Memory B cell (primary cell): ENCODE data around the gene ASB13.

Source experiments
- ATAC-seq: fragments of 150-1000 bp; cut with Tn5 transposase; 2 replicates; pipeline ENCODE4 v1.10.0; 2021; ENCODE audit warnings: low read depth, mild to moderate bottlenecking, moderate library complexity
- DNase-seq, 2 donors: peaks; one replicate each; pipeline ENCODE4 v3.0.0; 2022; ENCODE audit warnings: low spot score in 2 of 2
- H3K27ac Mint-ChIP-seq: one replicate; pipeline ENCODE4 v1.8.0; 2022; ENCODE audit warnings: mild to moderate bottlenecking, moderate library complexity, mixed read lengths
- H3K27me3 Mint-ChIP-seq: one replicate; pipeline ENCODE4 v1.8.0; 2022; ENCODE audit warnings: mixed read lengths
- H3K36me3 Mint-ChIP-seq: one replicate; pipeline ENCODE4 v1.8.0; 2022; ENCODE audit warnings: mild to moderate bottlenecking, mixed read lengths
- H3K4me1 Mint-ChIP-seq: one replicate; pipeline ENCODE4 v1.8.0; 2022; ENCODE audit warnings: mixed read lengths
- H3K4me3 Mint-ChIP-seq: one replicate; pipeline ENCODE4 v1.8.0; 2022; ENCODE audit warnings: mild to moderate bottlenecking, moderate library complexity, mixed read lengths
- H3K9me3 Mint-ChIP-seq: one replicate; pipeline ENCODE4 v1.8.0; 2022; ENCODE audit warnings: mixed read lengths

Gene ASB13, protein sequence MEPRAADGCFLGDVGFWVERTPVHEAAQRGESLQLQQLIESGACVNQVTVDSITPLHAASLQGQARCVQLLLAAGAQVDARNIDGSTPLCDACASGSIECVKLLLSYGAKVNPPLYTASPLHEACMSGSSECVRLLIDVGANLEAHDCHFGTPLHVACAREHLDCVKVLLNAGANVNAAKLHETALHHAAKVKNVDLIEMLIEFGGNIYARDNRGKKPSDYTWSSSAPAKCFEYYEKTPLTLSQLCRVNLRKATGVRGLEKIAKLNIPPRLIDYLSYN

GRCh38 chr10:5666008-5666840 lies at the start of gene ASB13:
Gene ASB13, minus strand, starts transcription at chr10:5666595. Its CDS starts 44 bp downstream, at chr10:5666551.
- H3K4me3 Mint-ChIP-seq: peak within 1 kb of the TSS; percentile 90
- H3K9me3 Mint-ChIP-seq: no peaks in the 10 kb centered on the region

GRCh38 chr10:5711642-5712041 lies 45.2 kb upstream of the ASB13 start:
- Mint-ChIP-seq H3K4me1 (peaks cover 40% of the 10 kb centered on the region), H3K27me3 (no peaks in the 10 kb centered on the region), H3K36me3 (peaks cover 14% of the 10 kb centered on the region), H3K9me3 (no peaks in the 10 kb centered on the region), H3K4me3 (peak overlapping the region; percentile 70), H3K27ac (peak overlapping the region; percentile 28)
- ATAC-seq (no peak), DNase-seq (no peak)

More at GRCh38 chr10:5666008-5666840, at the start of gene ASB13:
- DNase-seq (no peak), ATAC-seq (peak; percentile 68)
- Mint-ChIP-seq H3K4me1 (peaks cover 15% of the 10 kb centered on the region), H3K27me3 (peaks cover 6% of the 10 kb centered on the region), H3K27ac (no peak within 1 kb of the TSS), H3K36me3 (no peaks in the 10 kb centered on the region)

GRCh38 chr10:5710859-5711258 lies 44.5 kb upstream of the ASB13 start:
- no peaks in the 10 kb centered on the region for H3K27me3 Mint-ChIP-seq
- H3K36me3 Mint-ChIP-seq: peaks cover 14% of the 10 kb centered on the region
- DNase-seq (no peak), ATAC-seq (peak; percentile 58)
- peaks cover 40% of the 10 kb centered on the region for H3K4me1 Mint-ChIP-seq
- peak overlapping the region; percentile 39 for H3K4me3 Mint-ChIP-seq
- no peaks in the 10 kb centered on the region for H3K9me3 Mint-ChIP-seq
- peak overlapping the region; percentile 28 for H3K27ac Mint-ChIP-seq

GRCh38 chr10:5709865-5710264 lies 43.5 kb upstream of the ASB13 start:
- Mint-ChIP-seq H3K4me3 (peak overlapping the region; percentile 8), H3K27ac (peak overlapping the region; percentile 58), H3K4me1 (peaks cover 37% of the 10 kb centered on the region)

GRCh38 chr10:5708356-5708755 lies 42.0 kb upstream of the ASB13 start:
- no peak overlapping the region for H3K4me3 Mint-ChIP-seq
- no peak for DNase-seq
- no peaks in the 10 kb centered on the region for H3K27me3 Mint-ChIP-seq
- H3K36me3 Mint-ChIP-seq: peaks cover 10% of the 10 kb centered on the region
- no peak for ATAC-seq
- H3K4me1 Mint-ChIP-seq: peaks cover 36% of the 10 kb centered on the region
- no peaks in the 10 kb centered on the region for H3K9me3 Mint-ChIP-seq
- peak overlapping the region; percentile 58 for H3K27ac Mint-ChIP-seq

More at GRCh38 chr10:5709865-5710264, 43.5 kb upstream of the ASB13 start:
- peaks cover 13% of the 10 kb centered on the region for H3K36me3 Mint-ChIP-seq
- ATAC-seq: no peak
- no peak for DNase-seq
- H3K27me3 Mint-ChIP-seq: no peaks in the 10 kb centered on the region
- no peaks in the 10 kb centered on the region for H3K9me3 Mint-ChIP-seq

- Mint-ChIP-seq H3K36me3 (peaks cover 4% of the 10 kb centered on the region), H3K9me3 (no peaks in the 10 kb centered on the region), H3K4me1 (peaks cover 27% of the 10 kb centered on the region), H3K27ac (no peak overlapping the region), H3K27me3 (no peaks in the 10 kb centered on the region), H3K4me3 (no peak overlapping the region)
- ATAC-seq (no peak), DNase-seq (no peak)
Measured at GRCh38 chr10:5698062-5698461, 31.7 kb upstream of the ASB13 start.

DNA sequence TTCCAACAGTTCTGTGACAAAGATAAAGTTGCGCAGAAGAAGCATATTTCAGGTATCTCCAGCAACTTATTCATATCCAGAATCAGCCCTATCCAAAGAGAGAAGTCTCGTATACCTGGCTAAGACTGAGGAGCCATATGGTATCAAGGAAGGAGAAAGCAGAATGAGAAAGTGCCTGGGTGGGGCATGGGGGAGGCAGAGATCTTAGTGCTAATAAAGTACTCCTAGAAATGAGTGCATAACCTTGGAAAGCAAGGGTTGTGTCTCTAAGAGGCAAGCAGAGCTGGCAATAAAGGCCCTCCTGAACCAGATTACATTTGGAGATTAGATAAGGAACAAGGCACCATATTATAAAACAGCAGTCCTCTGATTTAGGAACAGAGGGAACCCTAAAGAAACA lies 30.9 kb upstream of the ASB13 start:
- H3K36me3 Mint-ChIP-seq: peaks cover 4% of the 10 kb centered on the region
- peaks cover 30% of the 10 kb centered on the region for H3K4me1 Mint-ChIP-seq
- no peak for DNase-seq
- H3K27ac Mint-ChIP-seq: no peak overlapping the region
- H3K4me3 Mint-ChIP-seq: no peak overlapping the region
- no peak for ATAC-seq
- no peaks in the 10 kb centered on the region for H3K27me3 Mint-ChIP-seq
- H3K9me3 Mint-ChIP-seq: no peaks in the 10 kb centered on the region

GRCh38 chr10:5694573-5694972 lies 28.2 kb upstream of the ASB13 start:
- H3K36me3 Mint-ChIP-seq: peaks cover 4% of the 10 kb centered on the region
- no peak overlapping the region for H3K27ac Mint-ChIP-seq
- no peak overlapping the region for H3K4me3 Mint-ChIP-seq

GRCh38 chr10:5692461-5693358 lies 26.3 kb upstream of the ASB13 start:
- Mint-ChIP-seq H3K27ac (peak overlapping the region; percentile 91), H3K9me3 (no peaks in the 10 kb centered on the region), H3K4me1 (peaks cover 36% of the 10 kb centered on the region), H3K36me3 (peaks cover 4% of the 10 kb centered on the region), H3K4me3 (peak overlapping the region; percentile 76), H3K27me3 (no peaks in the 10 kb centered on the region)
- peak; percentile 70 to 73 for DNase-seq
- ATAC-seq: peak; percentile 95

More at GRCh38 chr10:5694573-5694972, 28.2 kb upstream of the ASB13 start:
- no peak for DNase-seq
- no peak for ATAC-seq
- no peaks in the 10 kb centered on the region for H3K9me3 Mint-ChIP-seq
- H3K4me1 Mint-ChIP-seq: peaks cover 35% of the 10 kb centered on the region
- no peaks in the 10 kb centered on the region for H3K27me3 Mint-ChIP-seq

GRCh38 chr10:5691786-5692185 lies 25.4 kb upstream of the ASB13 start:
- no peak for DNase-seq
- no peak overlapping the region for H3K27ac Mint-ChIP-seq

GRCh38 chr10:5688587-5688986 lies 22.2 kb upstream of the ASB13 start:
- H3K36me3 Mint-ChIP-seq: peaks cover 3% of the 10 kb centered on the region
- DNase-seq: no peak
- peaks cover 31% of the 10 kb centered on the region for H3K4me1 Mint-ChIP-seq
- no peak overlapping the region for H3K4me3 Mint-ChIP-seq
- H3K9me3 Mint-ChIP-seq: no peaks in the 10 kb centered on the region
- no peak for ATAC-seq
- no peaks in the 10 kb centered on the region for H3K27me3 Mint-ChIP-seq
- peak overlapping the region; percentile 53 for H3K27ac Mint-ChIP-seq

More at GRCh38 chr10:5691786-5692185, 25.4 kb upstream of the ASB13 start:
- H3K36me3 Mint-ChIP-seq: peaks cover 4% of the 10 kb centered on the region
- no peaks in the 10 kb centered on the region for H3K27me3 Mint-ChIP-seq
- no peak overlapping the region for H3K4me3 Mint-ChIP-seq
- H3K9me3 Mint-ChIP-seq: no peaks in the 10 kb centered on the region
- peaks cover 31% of the 10 kb centered on the region for H3K4me1 Mint-ChIP-seq
- no peak for ATAC-seq

DNA sequence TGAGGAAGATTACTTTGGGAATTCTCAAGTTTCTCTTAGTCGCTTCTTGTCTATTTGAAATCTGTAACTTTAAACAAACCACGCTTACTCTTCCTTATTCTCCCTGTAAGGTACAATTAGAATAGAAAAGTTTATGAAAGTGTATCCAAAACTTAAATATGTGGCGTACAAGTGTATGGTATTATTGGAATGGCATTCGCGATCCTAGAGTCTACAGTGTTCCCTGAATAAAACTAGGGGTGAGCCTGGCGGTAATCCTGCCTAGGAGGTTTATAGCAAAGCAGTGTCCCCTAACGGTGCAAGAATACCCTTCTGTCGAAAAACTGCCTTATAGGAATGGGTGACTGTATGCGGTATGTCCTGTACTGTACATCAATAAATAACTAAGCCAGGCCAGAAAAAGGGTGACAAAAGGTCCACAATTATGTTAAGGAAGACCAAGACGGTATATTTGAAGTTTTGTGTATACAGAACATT lies 19.4 kb upstream of the ASB13 start:
- Mint-ChIP-seq H3K4me1 (peaks cover 23% of the 10 kb centered on the region), H3K27ac (peak overlapping the region; percentile 97), H3K36me3 (peaks cover 3% of the 10 kb centered on the region), H3K9me3 (no peaks in the 10 kb centered on the region), H3K4me3 (peak overlapping the region; percentile 97), H3K27me3 (no peaks in the 10 kb centered on the region)
- ATAC-seq: no peak
- no peak for DNase-seq

DNA sequence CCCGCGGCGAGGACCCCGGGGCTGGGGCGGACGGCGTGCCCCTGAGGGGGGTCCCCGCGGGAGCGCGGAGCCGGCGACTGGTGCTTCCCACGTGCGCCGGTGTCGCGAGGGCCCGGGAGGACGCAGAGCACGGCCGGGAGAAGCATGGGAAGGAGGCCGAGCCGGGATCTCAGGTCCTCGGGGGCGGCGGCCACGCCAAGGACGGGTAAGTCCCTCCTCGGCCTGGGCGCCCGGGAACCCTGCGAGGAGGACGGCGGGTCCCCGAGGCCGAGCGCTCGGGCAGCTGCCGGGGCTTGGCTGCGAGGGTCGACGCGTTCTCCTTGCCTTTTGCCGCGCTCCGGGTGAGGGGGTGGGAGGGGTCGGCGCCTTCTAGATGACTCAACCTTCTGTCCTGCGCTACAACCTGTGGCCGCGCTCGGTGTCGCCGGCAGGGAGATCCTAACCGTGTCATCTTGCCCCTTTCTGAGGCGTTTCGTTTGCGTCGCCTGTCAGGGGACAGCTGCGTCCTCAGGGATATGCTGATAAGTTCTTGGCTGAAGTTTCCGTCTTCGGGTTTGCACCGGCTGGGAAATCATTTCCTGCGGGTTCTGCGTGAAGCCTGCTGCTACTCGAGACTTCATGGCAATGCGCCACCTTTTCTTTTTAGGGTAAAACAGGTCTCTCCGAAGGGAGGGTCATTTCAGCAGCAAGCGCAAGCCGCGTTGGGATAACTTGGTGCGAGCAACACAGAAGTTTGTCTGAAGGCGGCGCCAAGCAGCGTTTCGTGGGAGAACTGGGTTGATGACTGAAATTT lies 18.8 kb upstream of the ASB13 start:
- Mint-ChIP-seq H3K27ac (peak overlapping the region; percentile 97), H3K4me3 (peak overlapping the region; percentile 97)
- peak; percentile 52 to 62 for DNase-seq

More for the DNA sequence above, 18.8 kb upstream of the ASB13 start:
- Mint-ChIP-seq H3K36me3 (peaks cover 3% of the 10 kb centered on the region), H3K4me1 (peaks cover 21% of the 10 kb centered on the region), H3K9me3 (no peaks in the 10 kb centered on the region), H3K27me3 (no peaks in the 10 kb centered on the region)
- peak; percentile 71 for ATAC-seq
